H1 (cell line): ENCODE results near the gene APC2. TPM values are rescaled to one million over a fixed set of nuclear protein-coding genes. Genes with fewer than 3 reads are reported as not detected.

ENCODE experiments used
- CTCF ChIA-PET: fragments of 300-600 bp; sonication (Branson Sonifier 250); formaldehyde crosslinking; loops from one replicate; lab custom pipeline; 2021; ENCODE audit not compliant: partially characterized antibody; lab: Charles Lee
- POLR2A ChIA-PET: fragments of 300-600 bp; sonication (Branson Sonifier 250); formaldehyde crosslinking; loops from one replicate; lab custom pipeline; 2021; ENCODE audit warnings: inconsistent platforms; ENCODE audit not compliant: partially characterized antibody; lab: Charles Lee
- DNase-seq, 2 experiments: peaks; one replicate each; pipeline versions ENCODE4 v3.0.0 to v3.0.0-alpha.2; 2010 to 2022; ENCODE audit warnings: low spot score in 2 of 2, low read depth in 1 of 2, mixed read lengths in 1 of 2
- FAIRE-seq: peaks from 2 replicates; lab custom pipeline; 2011; peaks lifted over from hg19 to GRCh38; lab: Jason Lieb, UNC
- H2AFZ ChIP-seq: 2 replicates; pipeline ENCODE4 v1.8.1; 2012; ENCODE audit warnings: low read length, inconsistent platforms
- H2AK5ac ChIP-seq: 2 replicates; pipeline ENCODE4 v1.6.1; 2013; ENCODE audit warnings: low read depth, low read length
- H2BK120ac ChIP-seq: replicated peaks from 2 replicates; pipeline ENCODE3; 2013; ENCODE audit warnings: low read depth, low read length, inconsistent platforms
- H2BK12ac ChIP-seq: 2 replicates; pipeline ENCODE4 v1.6.1; 2013; ENCODE audit warnings: low read depth, low read length
- H2BK15ac ChIP-seq: 2 replicates; pipeline ENCODE4 v1.6.1; 2013; ENCODE audit warnings: low read length
- H2BK20ac ChIP-seq: 2 replicates; pipeline ENCODE4 v1.6.1; 2013; ENCODE audit warnings: low read length
- H2BK5ac ChIP-seq: 2 replicates; pipeline ENCODE4 v1.6.1; 2013; ENCODE audit warnings: low read depth, low read length
- H3K14ac ChIP-seq: 2 replicates; pipeline ENCODE4 v1.6.1; 2013; ENCODE audit warnings: inconsistent platforms; ENCODE audit not compliant: insufficient read length
- H3K18ac ChIP-seq: 2 replicates; pipeline ENCODE4 v1.6.1; 2013; ENCODE audit warnings: low read length; ENCODE audit errors: extremely low read depth
- H3K23ac ChIP-seq: 2 replicates; pipeline ENCODE4 v1.6.1; 2013; ENCODE audit warnings: inconsistent platforms; ENCODE audit not compliant: insufficient read length
- H3K23me2 ChIP-seq: 2 replicates; pipeline ENCODE4 v1.6.1; 2013; ENCODE audit warnings: low read depth, low read length
- H3K27ac ChIP-seq: 2 replicates; pipeline ENCODE4 v1.6.1; 2011; ENCODE audit warnings: low read depth, low read length, inconsistent platforms
- H3K27me3 ChIP-seq, 4 experiments: replicated peaks in 1 of 4; 1 replicate in 1 of 4; 2 replicates in 3 of 4; pipeline versions ENCODE4 v1.6.1 to v1.8.1; 2011 to 2013; ENCODE audit warnings: low read length in 3 of 4, mild to moderate bottlenecking in 3 of 4, inconsistent platforms in 2 of 4, mixed read lengths in 2 of 4, moderate library complexity in 1 of 4; ENCODE audit not compliant: control insufficient read depth in 3 of 4, insufficient read depth in 3 of 4; ENCODE audit errors: extremely low read depth in 1 of 4
- H3K36me3 ChIP-seq, 4 experiments: 2 replicates each; pipeline versions ENCODE4 v1.6.1 to v1.8.1; 2011 to 2013; ENCODE audit warnings: mild to moderate bottlenecking in 4 of 4, low read length in 3 of 4, moderate library complexity in 2 of 4, control low read depth in 1 of 4, inconsistent platforms in 1 of 4; ENCODE audit not compliant: insufficient read depth in 4 of 4, control insufficient read depth in 2 of 4
- H3K4ac ChIP-seq: replicated peaks from 2 replicates; pipeline ENCODE3; 2013; ENCODE audit warnings: low read length, low read depth, mixed read lengths, inconsistent platforms; ENCODE audit not compliant: insufficient read length
- H3K4me1 ChIP-seq, 4 experiments: replicated peaks in 1 of 4; 1 replicate in 1 of 4; 2 replicates in 3 of 4; pipeline versions ENCODE4 v1.6.1 to v1.8.1; 2011 to 2013; ENCODE audit warnings: low read length in 3 of 4, inconsistent platforms in 2 of 4, mixed read lengths in 1 of 4; ENCODE audit not compliant: insufficient read depth in 4 of 4, control insufficient read depth in 3 of 4
- H3K4me2 ChIP-seq, 2 experiments: 2 replicates each; pipeline versions ENCODE4 v1.6.1 to v1.8.1; 2011 to 2013; ENCODE audit warnings: low read depth in 2 of 2, low read length in 2 of 2, control low read depth in 1 of 2, inconsistent platforms in 1 of 2, mild to moderate bottlenecking in 1 of 2; ENCODE audit not compliant: insufficient read depth in 1 of 2
- H3K4me3 ChIP-seq, 4 experiments: fragments of 200-600, 300-600 bp in 1 of 4; sonication (generic), shearing (Covaris generic), sonication (Bioruptor Twin) in 1 of 4; 2 replicates each; pipeline versions ENCODE4 v1.5.1 to v1.8.1; 2011 to 2016; ENCODE audit warnings: low read length in 4 of 4, low read depth in 3 of 4, control low read depth in 2 of 4, inconsistent platforms in 2 of 4, mild to moderate bottlenecking in 2 of 4, mixed read lengths in 1 of 4, moderate library complexity in 1 of 4; ENCODE audit not compliant: insufficient read depth in 2 of 4; ENCODE audit errors: extremely low read depth in 1 of 4
- H3K56ac ChIP-seq: replicated peaks from 2 replicates; pipeline ENCODE3; 2013; ENCODE audit warnings: low read depth, mild to moderate bottlenecking, mixed read lengths, low read length, inconsistent platforms; ENCODE audit not compliant: insufficient read length
- H3K79me1 ChIP-seq: 2 replicates; pipeline ENCODE4 v1.6.1; 2013; ENCODE audit warnings: low read depth, low read length, control low read depth
- H3K79me2 ChIP-seq, 2 experiments: 2 replicates each; pipeline versions ENCODE4 v1.6.1 to v1.8.1; 2012 to 2013; ENCODE audit warnings: low read length in 2 of 2, mild to moderate bottlenecking in 2 of 2, inconsistent platforms in 1 of 2; ENCODE audit not compliant: insufficient read depth in 2 of 2, control insufficient read depth in 1 of 2
- H3K9ac ChIP-seq, 4 experiments: replicated peaks in 1 of 4; 1 replicate in 1 of 4; 2 replicates in 3 of 4; pipeline versions ENCODE4 v1.6.1 to v1.8.1; 2011 to 2013; ENCODE audit warnings: low read depth in 3 of 4, low read length in 3 of 4, control low read depth in 2 of 4, mild to moderate bottlenecking in 2 of 4, moderate library complexity in 2 of 4, inconsistent platforms in 1 of 4; ENCODE audit errors: extremely low read depth in 1 of 4
- H3K9me3 ChIP-seq, 2 experiments: 2 replicates each; pipeline versions ENCODE4 v1.6.1 to v1.8.1; 2012 to 2013; ENCODE audit warnings: mild to moderate bottlenecking in 2 of 2, moderate library complexity in 2 of 2, control low read depth in 1 of 2, inconsistent platforms in 1 of 2, low read depth in 1 of 2, low read length in 1 of 2, mixed read lengths in 1 of 2; ENCODE audit not compliant: insufficient read depth in 2 of 2
- H4K20me1 ChIP-seq, 2 experiments: replicated peaks in 1 of 2; 2 replicates each; pipeline versions ENCODE3 to v1.8.1; 2011 to 2013; ENCODE audit warnings: inconsistent platforms in 2 of 2, low read length in 2 of 2, mild to moderate bottlenecking in 1 of 2; ENCODE audit not compliant: insufficient read depth in 2 of 2, control insufficient read depth in 1 of 2
- H4K5ac ChIP-seq: 2 replicates; pipeline ENCODE4 v1.6.1; 2013; ENCODE audit warnings: low read length, low read depth, mixed read lengths, inconsistent platforms; ENCODE audit not compliant: insufficient read length
- H4K8ac ChIP-seq: 2 replicates; pipeline ENCODE4 v1.8.0; 2013; ENCODE audit warnings: mild to moderate bottlenecking, moderate library complexity, low read length, inconsistent platforms; ENCODE audit not compliant: insufficient read depth; ENCODE audit errors: extremely low read depth
- H4K91ac ChIP-seq: replicated peaks from 2 replicates; pipeline ENCODE3; 2013; ENCODE audit warnings: low read length, mixed read lengths, inconsistent platforms; ENCODE audit not compliant: insufficient read length
- BCL11A ChIP-seq, 2 experiments: IDR thresholded peaks; one replicate each; pipeline ENCODE4 v1.6.1; 2011; ENCODE audit warnings: low read depth in 2 of 2, low read length in 2 of 2, mild to moderate bottlenecking in 2 of 2
- CREB1 ChIP-seq: IDR thresholded peaks from 2 replicates; pipeline ENCODE4 v1.6.1; 2012; ENCODE audit warnings: inconsistent platforms
- JUND ChIP-seq: IDR thresholded peaks from 2 replicates; pipeline ENCODE4 v1.6.1; 2011; ENCODE audit warnings: mild to moderate bottlenecking, improper control_type of control experiment, low read length
- KDM5A ChIP-seq: fragments of 200-600 bp; IDR thresholded peaks from 2 replicates; pipeline ENCODE4 v1.7.1; 2012; ENCODE audit warnings: mild to moderate bottlenecking, low read length, inconsistent platforms, mixed read lengths
- RXRA ChIP-seq: IDR thresholded peaks from 2 replicates; pipeline ENCODE4 v1.6.1; 2011; ENCODE audit warnings: low read depth, mild to moderate bottlenecking, low read length, moderate library complexity; ENCODE audit not compliant: insufficient read depth
- SIRT6 ChIP-seq: IDR thresholded peaks from one replicate; pipeline ENCODE4 v1.7.1; 2012; ENCODE audit warnings: low read length, inconsistent platforms
- SIX5 ChIP-seq: IDR thresholded peaks from 2 replicates; pipeline ENCODE4 v1.6.1; 2011; ENCODE audit warnings: mild to moderate bottlenecking, low read depth, low read length
- SP4 ChIP-seq: IDR thresholded peaks from 2 replicates; pipeline ENCODE4 v1.6.1; 2012; ENCODE audit warnings: low read length, inconsistent platforms
- SUZ12 ChIP-seq: fragments of 200-600 bp; sonication (generic); IDR thresholded peaks from 2 replicates; pipeline ENCODE4 v1.6.1; 2012; ENCODE audit warnings: mild to moderate bottlenecking, inconsistent platforms, low read length, moderate library complexity, mixed read lengths
- TBP ChIP-seq: IDR thresholded peaks from 2 replicates; pipeline ENCODE4 v1.6.1; 2011; ENCODE audit warnings: low read depth, low read length, improper control_type of control experiment
- TEAD4 ChIP-seq: IDR thresholded peaks from 2 replicates; pipeline ENCODE4 v1.6.1; 2012; ENCODE audit warnings: low read depth, low read length, inconsistent platforms, mixed read lengths
- WGBS, 2 experiments: shearing (Covaris generic) in 1 of 2; methylation state at CpG; one replicate each; pipeline versions ENCODE4 v1.1.6 to v1.1.7; 2013 to 2015; ENCODE audit warnings: low lambda C conversion rate in 2 of 2, mixed read lengths in 2 of 2, inconsistent platforms in 1 of 2, low coverage in 1 of 2, missing lambda C conversion rate in 1 of 2; ENCODE audit not compliant: insufficient replicate concordance in 2 of 2, insufficient coverage in 1 of 2, insufficient read length in 1 of 2; ENCODE audit errors: extremely low coverage in 1 of 2, missing lambda C conversion rate in 1 of 2; 5-methylcytosine and 5-hydroxymethylcytosine counted together
- polyA plus RNA-seq, 7 experiments: library from polyadenylated mRNA; depleted of rRNA in 3 of 7; stranded (reverse) in 5 of 7; unstranded in 2 of 7; fragments of >200 nt in 5 of 7; fragments of 200-250 nt in 2 of 7; gene quantifications; 1 replicate in 5 of 7; 2 replicates in 1 of 7; 4 replicates in 1 of 7; pipeline versions ENCODE4 v1.2.1 to v1.2.3, GENCODE V29; 2011 to 2013; ENCODE audit warnings: missing spikeins in 2 of 7, mixed read lengths in 2 of 7
- total RNA-seq: library from RNA; stranded (reverse); fragmentation: NEBNext Ultra II Directional; extraction: Animal tissue kit (Norgen Biotek cat#: 25700); gene quantifications from 2 replicates; pipeline ENCODE4 v1.2.1, GENCODE V29; 2021

Gene APC2
- total and polyA plus RNA-seq, 2 of the 8 experiments (the other 6 are each of a cell fraction or from before 2014, with no cell fraction given) = 1.3 to 4.1 TPM

GRCh38 chr19:1445185-1445931 lies 4.6 kb upstream of the APC2 start:
- ChIA-PET POLR2A (interaction anchor here (0.8 to 7.6 kb wide), 12 partner anchors 9 to 176 kb away, joined by 3 to 109 read pairs (median 5); partner anchors contain the start of genes APC2 and CIRBP), CTCF (interaction anchor here (0.7 to 5.6 kb wide), 12 partner anchors 10 to 179 kb away, joined by 3 to 54 read pairs (median 6); no protein-coding TSS in a partner anchor)
- Histone ChIP-seq H3K27me3 (peaks cover 26 to 41% (median 38%) of the 10 kb centered on the region in 4 experiments), H3K4me2 (peak overlapping the region; percentile 11 to 76), H4K8ac (peak overlapping the region; percentile 69; the same call in 1 of the 2 replicates), H4K20me1 (peaks cover 19 to 20% of the 10 kb centered on the region in 2 experiments), H3K18ac (no peak overlapping the region; the same call in 1 of the 2 replicates), H3K9ac (no peak overlapping the region), H4K91ac (no peak overlapping the region), H3K4me1 (peaks cover 0 to 18% (median 7%) of the 10 kb centered on the region in 4 experiments; a peak in 5 of 7 replicates), H3K56ac (no peak overlapping the region), H2BK15ac (peak overlapping the region; percentile 72; the same call in 1 of the 2 replicates), H2BK12ac (no peak overlapping the region), H4K5ac (no peak overlapping the region), H2BK5ac (no peak overlapping the region; the same call in 1 of the 2 replicates), H2BK120ac (no peak overlapping the region), H3K36me3 (peaks cover 19 to 23% (median 22%) of the 10 kb centered on the region in 4 experiments), H2AFZ (no peak overlapping the region), H3K79me1 (peaks cover 3% of the 10 kb centered on the region), H3K4me3 (peak overlapping the region; percentile 49 to 74 (median 66)), H3K23ac (no peak overlapping the region), H2BK20ac (no peak overlapping the region), H3K23me2 (peaks cover 4% of the 10 kb centered on the region; the same call in 1 of the 2 replicates), H3K14ac (no peak overlapping the region), H3K9me3 (no peaks in the 10 kb centered on the region), H2AK5ac (no peak overlapping the region), H3K79me2 (peaks cover 0 to 4% of the 10 kb centered on the region in 2 experiments; a peak in 1 of 4 replicates), H3K27ac (no peak overlapping the region), H3K4ac (no peak overlapping the region)
- FAIRE-seq (no peak), DNase-seq (peak in 1 of 2 experiments; percentile 95)
- 8% methylated on average over 51 of the region's 70 CpGs; no CpG with 5 or more reads in 1 of the 2 experiments for WGBS, 2 experiments
- no peak for TF ChIP-seq TEAD4
- TF ChIP-seq SP4 = no peak
- no peak for TF ChIP-seq BCL11A (IDR thresholded peaks at IDR 0.05; ENCODE audit: low read depth in 2 of 2, low read length in 2 of 2)
- no peak; the same call in 1 of the 2 replicates for TF ChIP-seq CREB1
- no peak for TF ChIP-seq SIRT6
- TF ChIP-seq TBP = no peak
- TF ChIP-seq KDM5A = no peak
- peak; percentile 13; the same call in 1 of the 2 replicates for TF ChIP-seq JUND
- no peak; the same call in 1 of the 2 replicates for TF ChIP-seq SUZ12
- no peak for TF ChIP-seq RXRA
- no peak for TF ChIP-seq SIX5
